VCaP (cell line): Measurements from ENCODE around the gene SRCIN1.
A peak's percentile ranks its signal among the peaks of the same experiment; 100 is the strongest.
"Not testable (repeated sequence)": the region's sequence is repeated elsewhere in the genome, so short reads cannot be mapped to it uniquely, and the experiment has no call there.

Source experiments
- H3K27ac ChIP-seq: fragments of 450-650 bp; 2 replicates; pipeline ENCODE4 v1.5.1; 2017
- TF ChIP-seq, protein P1 (sequence below): fragments of 450-650 bp; conservative IDR thresholded peaks from 2 replicates; pipeline ENCODE4 v1.5.1; 2017; ENCODE audit warnings: mild to moderate bottlenecking, moderate library complexity

SRCIN1 gene

DNA sequence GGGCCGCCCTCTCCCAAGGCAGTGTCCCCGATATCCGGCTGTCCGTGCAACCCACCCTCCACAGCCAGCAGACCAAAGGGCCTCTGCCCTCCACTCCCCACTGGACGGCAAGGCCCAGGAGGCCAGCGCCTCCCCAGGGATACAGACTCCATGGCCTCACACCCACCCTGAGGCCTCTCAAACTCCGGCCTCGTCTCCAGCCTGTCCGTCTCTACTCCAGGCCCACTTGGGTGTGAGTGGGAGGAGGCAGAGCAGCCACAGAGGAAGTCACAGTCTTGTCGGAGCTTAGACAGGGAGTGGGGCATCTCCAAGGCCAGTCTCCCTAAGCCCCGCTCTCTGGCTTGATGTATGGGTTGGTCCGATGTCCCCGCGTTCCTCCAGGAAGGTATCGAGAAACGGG, 73.3 kb downstream of the SRCIN1 start:
- no peak overlapping the region for H3K27ac ChIP-seq
- TF ChIP-seq, protein P1, sequence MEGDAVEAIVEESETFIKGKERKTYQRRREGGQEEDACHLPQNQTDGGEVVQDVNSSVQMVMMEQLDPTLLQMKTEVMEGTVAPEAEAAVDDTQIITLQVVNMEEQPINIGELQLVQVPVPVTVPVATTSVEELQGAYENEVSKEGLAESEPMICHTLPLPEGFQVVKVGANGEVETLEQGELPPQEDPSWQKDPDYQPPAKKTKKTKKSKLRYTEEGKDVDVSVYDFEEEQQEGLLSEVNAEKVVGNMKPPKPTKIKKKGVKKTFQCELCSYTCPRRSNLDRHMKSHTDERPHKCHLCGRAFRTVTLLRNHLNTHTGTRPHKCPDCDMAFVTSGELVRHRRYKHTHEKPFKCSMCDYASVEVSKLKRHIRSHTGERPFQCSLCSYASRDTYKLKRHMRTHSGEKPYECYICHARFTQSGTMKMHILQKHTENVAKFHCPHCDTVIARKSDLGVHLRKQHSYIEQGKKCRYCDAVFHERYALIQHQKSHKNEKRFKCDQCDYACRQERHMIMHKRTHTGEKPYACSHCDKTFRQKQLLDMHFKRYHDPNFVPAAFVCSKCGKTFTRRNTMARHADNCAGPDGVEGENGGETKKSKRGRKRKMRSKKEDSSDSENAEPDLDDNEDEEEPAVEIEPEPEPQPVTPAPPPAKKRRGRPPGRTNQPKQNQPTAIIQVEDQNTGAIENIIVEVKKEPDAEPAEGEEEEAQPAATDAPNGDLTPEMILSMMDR: no peak

DNA sequence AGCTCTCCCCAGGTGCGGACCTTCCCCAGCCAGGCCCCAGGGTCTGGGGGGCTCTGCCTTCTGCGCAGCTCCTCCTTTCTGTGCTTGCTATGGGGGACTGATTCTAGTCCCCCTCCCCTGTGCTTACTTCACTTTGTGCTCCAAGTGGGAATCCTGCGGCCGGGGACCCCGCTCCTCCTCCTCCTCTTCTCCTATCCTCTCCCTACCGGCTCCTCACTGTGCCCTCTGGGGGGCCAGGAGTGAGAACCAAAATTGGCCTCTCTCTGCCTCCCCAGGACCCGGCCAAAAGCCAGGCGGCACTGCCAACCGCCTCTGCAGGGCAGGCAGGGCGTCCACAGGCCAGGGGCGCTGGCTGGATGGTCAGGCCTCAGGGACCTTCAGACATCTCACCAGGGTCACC, 74.0 kb downstream of the SRCIN1 start:
- H3K27ac ChIP-seq: not testable (repeated sequence)

DNA sequence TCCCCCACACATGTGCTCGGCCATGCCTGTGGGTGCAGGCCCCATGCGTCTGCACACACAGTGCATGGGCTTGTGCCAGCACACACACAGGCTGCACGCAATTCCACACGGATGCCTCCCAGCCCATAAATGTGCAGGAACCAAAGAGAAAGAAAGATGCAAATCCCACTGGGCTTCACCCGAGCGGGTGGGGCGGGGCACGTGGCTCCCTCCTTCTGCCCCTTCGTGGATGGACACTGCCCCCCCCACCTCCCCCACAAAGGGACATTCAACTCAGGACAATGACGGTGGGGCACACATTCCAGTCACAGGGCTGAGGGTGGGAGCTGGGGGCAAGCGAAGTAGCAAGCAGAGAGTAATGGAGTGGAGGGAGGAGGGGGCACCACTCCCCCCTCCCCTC, 74.9 kb downstream of the SRCIN1 start:
- not testable (repeated sequence) for H3K27ac ChIP-seq

DNA sequence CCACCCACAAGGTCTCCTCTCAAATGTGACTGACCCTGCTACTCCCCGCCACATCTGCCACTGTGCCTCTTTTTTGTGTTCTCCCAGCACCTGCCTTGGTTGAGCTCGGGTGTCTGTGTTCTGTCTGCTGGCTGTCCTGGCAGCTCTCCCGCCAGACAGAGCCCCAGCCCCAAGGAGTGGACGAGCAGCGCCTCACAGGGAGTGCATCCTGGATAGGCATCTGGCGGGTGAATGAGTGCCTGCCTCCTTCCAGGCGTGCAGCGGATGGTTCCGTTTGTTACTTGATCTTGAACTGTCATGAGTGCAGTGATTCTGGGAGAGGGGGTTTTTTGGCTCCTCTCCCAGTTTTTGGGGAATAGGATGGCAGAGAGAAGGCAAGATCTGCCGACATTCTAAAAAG, 77.6 kb downstream of the SRCIN1 start:
- H3K27ac ChIP-seq: not testable (repeated sequence)

DNA sequence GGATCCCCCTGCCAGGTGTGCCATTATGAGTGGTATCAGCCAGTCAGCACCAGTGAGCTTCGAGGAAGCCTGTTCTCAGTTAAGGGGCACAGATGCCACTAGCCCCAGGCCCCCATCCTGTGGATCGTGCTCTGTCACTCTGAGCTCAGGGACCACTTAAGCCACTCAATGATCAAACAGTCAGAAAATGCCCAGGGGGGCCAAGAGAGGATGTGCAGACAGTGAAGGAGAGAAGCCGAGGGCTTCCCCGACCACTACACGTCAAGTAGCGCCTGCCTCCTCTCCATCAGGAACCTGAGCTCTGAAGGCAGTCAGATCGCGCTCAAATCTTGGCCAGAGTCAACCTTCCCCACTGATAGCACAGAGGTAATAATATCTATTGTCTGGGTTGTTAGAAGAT, 79.2 kb downstream of the SRCIN1 start:
- not testable (repeated sequence) for H3K27ac ChIP-seq

DNA sequence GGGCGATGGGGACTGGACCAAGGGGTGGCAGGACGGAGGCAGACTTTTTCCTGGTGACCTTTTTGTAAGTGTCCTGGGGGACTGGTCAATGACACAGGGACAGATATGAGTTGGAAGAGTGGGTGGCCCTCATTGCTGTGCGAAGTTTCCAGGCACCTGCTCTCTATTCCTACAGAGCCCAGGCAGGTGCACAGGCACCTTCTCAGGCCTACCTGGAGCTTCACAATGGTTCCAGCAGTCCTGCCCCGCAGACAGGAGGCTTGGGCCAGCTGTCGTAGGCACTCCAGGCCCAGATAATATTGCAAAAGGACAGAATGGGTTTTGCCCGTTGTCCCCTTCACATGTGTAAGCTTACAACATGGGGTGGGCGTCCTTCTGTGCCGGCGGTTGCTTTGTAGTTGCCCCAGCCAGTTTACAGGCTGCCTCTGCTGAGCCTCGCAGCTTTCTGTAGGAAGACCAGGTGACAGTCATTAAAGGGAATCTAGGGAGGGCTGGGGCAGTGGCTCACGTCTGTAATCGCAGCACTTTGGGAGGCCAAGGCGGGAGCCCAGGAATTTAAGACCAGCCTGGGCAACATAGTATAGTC, 93.2 kb downstream of the SRCIN1 start:
- no peak overlapping the region for H3K27ac ChIP-seq
- TF ChIP-seq, protein P1: no peak

DNA sequence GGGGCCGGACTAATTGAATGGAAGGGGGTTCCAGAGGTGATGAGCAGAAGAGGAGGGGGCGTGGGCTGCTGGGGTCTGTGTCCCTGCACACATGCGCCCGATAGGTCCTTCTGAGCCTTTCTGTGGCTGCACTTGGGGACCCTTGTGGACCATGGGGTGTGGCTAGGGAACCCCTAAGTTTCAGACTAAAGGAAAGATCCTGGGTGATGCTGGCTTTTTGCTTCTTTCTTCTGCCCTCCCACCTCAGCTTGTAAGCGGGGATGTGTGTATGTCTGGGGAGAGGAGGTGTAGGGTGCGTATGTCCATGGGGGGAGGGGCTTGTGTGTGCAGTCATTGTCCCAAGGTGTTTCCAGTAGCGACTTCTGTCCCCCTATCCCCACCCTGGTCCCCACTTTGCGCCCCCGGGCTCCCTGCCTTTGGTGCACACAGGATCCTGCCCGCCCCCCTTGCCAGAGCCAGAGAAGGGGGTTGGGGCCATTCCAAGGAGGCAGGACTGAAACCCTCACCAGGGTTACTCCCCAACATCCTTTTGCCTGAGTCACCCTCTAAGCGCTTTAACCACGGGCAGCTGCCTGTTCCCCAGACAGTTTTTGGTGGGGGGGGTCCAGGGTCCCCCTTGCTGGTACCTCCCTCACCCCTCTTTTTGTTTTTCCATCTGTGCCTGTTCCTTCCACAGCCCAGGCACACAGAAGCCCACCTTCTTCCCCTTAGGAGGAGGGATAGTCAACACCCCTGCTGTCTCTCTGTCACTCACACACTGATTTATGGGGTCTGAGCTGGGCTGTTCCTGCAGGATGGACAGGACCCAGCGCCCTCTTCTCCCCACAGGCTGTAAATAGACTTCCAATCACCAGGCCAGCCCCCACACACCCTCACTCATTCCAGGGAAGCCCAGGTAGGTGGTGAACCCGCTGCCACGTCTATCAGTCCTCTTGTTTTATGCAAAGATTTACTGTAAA, 94.3 kb downstream of the SRCIN1 start:
- no peak overlapping the region for H3K27ac ChIP-seq
- TF ChIP-seq, protein P1: no peak

DNA sequence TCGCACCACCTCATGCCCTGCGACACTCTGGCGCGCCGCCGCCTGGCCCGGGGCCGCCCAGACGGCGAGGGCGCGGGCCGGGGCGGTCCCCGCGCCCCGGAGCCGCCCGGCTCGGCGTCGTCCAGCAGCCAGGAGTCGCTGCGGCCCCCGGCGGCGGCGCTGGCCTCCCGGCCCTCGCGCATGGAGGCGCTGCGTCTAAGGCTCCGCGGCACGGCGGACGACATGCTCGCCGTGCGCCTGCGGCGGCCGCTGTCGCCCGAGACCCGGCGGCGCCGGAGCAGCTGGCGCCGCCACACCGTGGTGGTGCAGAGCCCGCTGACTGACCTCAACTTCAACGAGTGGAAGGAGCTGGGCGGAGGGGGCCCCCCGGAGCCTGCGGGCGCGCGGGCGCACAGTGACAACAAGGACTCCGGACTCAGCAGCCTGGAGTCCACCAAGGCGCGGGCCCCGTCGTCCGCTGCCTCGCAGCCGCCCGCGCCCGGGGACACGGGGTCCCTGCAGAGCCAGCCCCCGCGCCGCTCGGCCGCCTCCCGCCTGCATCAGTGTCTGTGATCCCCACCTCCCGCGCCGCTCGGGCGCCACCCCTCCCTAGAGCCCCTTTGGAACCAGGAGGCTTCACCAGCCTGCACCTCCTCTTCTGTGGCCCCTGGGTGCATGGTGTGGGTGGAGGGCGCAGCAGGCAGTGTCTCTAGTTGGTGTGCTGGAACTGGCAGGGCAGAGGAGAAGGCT, 95.2 kb downstream of the SRCIN1 start:
- TF ChIP-seq, protein P1: peak; percentile 75
- H3K27ac ChIP-seq: no peak overlapping the region

DNA sequence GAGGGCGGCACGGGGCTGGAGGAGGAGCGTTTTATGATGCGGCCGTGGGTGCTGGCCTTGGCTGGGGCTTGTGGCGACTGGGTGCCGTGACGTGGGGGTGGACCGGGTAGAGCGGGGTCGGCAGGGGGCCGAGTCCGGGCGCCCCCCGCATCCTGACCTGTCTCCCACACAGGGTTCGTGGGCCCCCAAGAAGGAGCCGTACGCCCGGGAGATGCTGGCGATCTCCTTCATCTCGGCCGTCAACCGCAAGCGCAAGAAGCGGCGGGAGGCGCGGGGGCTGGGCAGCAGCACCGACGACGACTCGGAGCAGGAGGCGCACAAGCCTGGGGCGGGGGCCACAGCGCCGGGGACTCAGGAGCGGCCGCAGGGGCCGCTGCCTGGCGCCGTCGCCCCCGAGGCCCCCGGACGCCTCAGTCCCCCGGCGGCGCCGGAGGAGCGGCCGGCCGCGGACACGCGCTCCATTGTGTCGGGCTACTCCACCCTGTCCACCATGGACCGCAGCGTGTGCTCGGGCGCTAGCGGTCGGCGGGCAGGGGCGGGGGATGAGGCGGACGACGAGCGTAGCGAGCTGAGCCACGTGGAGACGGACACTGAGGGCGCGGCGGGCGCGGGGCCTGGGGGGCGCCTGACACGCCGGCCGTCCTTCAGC, 95.9 kb downstream of the SRCIN1 start:
- H3K27ac ChIP-seq: no peak overlapping the region
- TF ChIP-seq, protein P1: no peak
